ENCODE data around the gene RPS6KA4. TPM values are rescaled to one million over a fixed set of nuclear protein-coding genes. Genes with fewer than 3 reads are reported as not detected.

The RPS6KA4 gene
- total RNA-seq, 1 donor: 39.4 TPM

- H3K4me1 ChIP-seq (ENCODE audit: insufficient read depth, low read length): peaks cover 24% of the 10 kb centered on the region
- peaks cover 38% of the 10 kb centered on the region for H3K36me3 ChIP-seq (ENCODE audit: insufficient read depth, low read length)
- peaks cover 5% of the 10 kb centered on the region for H4K20me1 ChIP-seq (ENCODE audit: insufficient read depth, low read length)
- no peaks in the 10 kb centered on the region for H3K27me3 ChIP-seq (ENCODE audit: insufficient read depth, low read length)
- H3K9me3 ChIP-seq (ENCODE audit: low read depth, low read length): no peaks in the 10 kb centered on the region
- no peak overlapping the region for H3K27ac ChIP-seq (ENCODE audit: low read depth, low read length)
- H3K79me2 ChIP-seq (ENCODE audit: insufficient read depth, low read length): peaks cover 16% of the 10 kb centered on the region
- DNase-seq (ENCODE audit: insufficient read length, low spot score, missing footprints): no peak
- no peak for TF ChIP-seq CTCF (IDR thresholded peaks at IDR 0.05; ENCODE audit: extremely low read depth, low read depth, low read length)
- no peak overlapping the region for H2AFZ ChIP-seq (ENCODE audit: low read length)
- H3K4me2 ChIP-seq (ENCODE audit: insufficient read depth, low read length): peak overlapping the region; percentile 94
- no peak overlapping the region for H3K4me3 ChIP-seq (ENCODE audit: insufficient read depth, low read length)
Measured at GRCh38 chr11:64360448-64360921, 1.5 kb downstream of the RPS6KA4 start.

GRCh38 chr11:64361659-64362058 is 2.7 kb downstream of the RPS6KA4 start:
- Histone ChIP-seq H3K27ac (ENCODE audit: low read depth, low read length) (no peak overlapping the region), H3K9me3 (ENCODE audit: low read depth, low read length) (no peaks in the 10 kb centered on the region), H4K20me1 (ENCODE audit: insufficient read depth, low read length) (peaks cover 5% of the 10 kb centered on the region), H3K36me3 (ENCODE audit: insufficient read depth, low read length) (peaks cover 42% of the 10 kb centered on the region), H3K79me2 (ENCODE audit: insufficient read depth, low read length) (peaks cover 16% of the 10 kb centered on the region), H2AFZ (ENCODE audit: low read length) (no peak overlapping the region), H3K4me1 (ENCODE audit: insufficient read depth, low read length) (peaks cover 21% of the 10 kb centered on the region), H3K27me3 (ENCODE audit: insufficient read depth, low read length) (no peaks in the 10 kb centered on the region), H3K4me3 (ENCODE audit: insufficient read depth, low read length) (no peak overlapping the region), H3K4me2 (ENCODE audit: insufficient read depth, low read length) (no peak overlapping the region)
- no peak for TF ChIP-seq CTCF (IDR thresholded peaks at IDR 0.05; ENCODE audit: extremely low read depth, low read depth, low read length)
- DNase-seq (ENCODE audit: insufficient read length, low spot score, missing footprints): no peak

GRCh38 chr11:64362339-64362738 is 3.4 kb downstream of the RPS6KA4 start:
- no peaks in the 10 kb centered on the region for H3K9me3 ChIP-seq (ENCODE audit: low read depth, low read length)
- no peaks in the 10 kb centered on the region for H3K27me3 ChIP-seq (ENCODE audit: insufficient read depth, low read length)
- no peak overlapping the region for H2AFZ ChIP-seq (ENCODE audit: low read length)
- H3K27ac ChIP-seq (ENCODE audit: low read depth, low read length): no peak overlapping the region
- peaks cover 21% of the 10 kb centered on the region for H3K4me1 ChIP-seq (ENCODE audit: insufficient read depth, low read length)
- peaks cover 42% of the 10 kb centered on the region for H3K36me3 ChIP-seq (ENCODE audit: insufficient read depth, low read length)
- peaks cover 16% of the 10 kb centered on the region for H3K79me2 ChIP-seq (ENCODE audit: insufficient read depth, low read length)
- H4K20me1 ChIP-seq (ENCODE audit: insufficient read depth, low read length): peaks cover 5% of the 10 kb centered on the region
- no peak for DNase-seq (ENCODE audit: insufficient read length, low spot score, missing footprints)
- H3K4me2 ChIP-seq (ENCODE audit: insufficient read depth, low read length): no peak overlapping the region
- no peak overlapping the region for H3K4me3 ChIP-seq (ENCODE audit: insufficient read depth, low read length)
- TF ChIP-seq CTCF (IDR thresholded peaks at IDR 0.05; ENCODE audit: extremely low read depth, low read depth, low read length): no peak

- no peaks in the 10 kb centered on the region for H3K9me3 ChIP-seq (ENCODE audit: low read depth, low read length)
- H3K79me2 ChIP-seq (ENCODE audit: insufficient read depth, low read length): peaks cover 9% of the 10 kb centered on the region
- peak; percentile 27 for DNase-seq (ENCODE audit: insufficient read length, low spot score, missing footprints)
Measured at GRCh38 chr11:64364435-64364834, 5.5 kb downstream of the RPS6KA4 start.

More at GRCh38 chr11:64364435-64364834, 5.5 kb downstream of the RPS6KA4 start:
- Histone ChIP-seq H2AFZ (ENCODE audit: low read length) (no peak overlapping the region), H3K27ac (ENCODE audit: low read depth, low read length) (no peak overlapping the region), H4K20me1 (ENCODE audit: insufficient read depth, low read length) (peaks cover 10% of the 10 kb centered on the region), H3K27me3 (ENCODE audit: insufficient read depth, low read length) (no peaks in the 10 kb centered on the region), H3K36me3 (ENCODE audit: insufficient read depth, low read length) (peaks cover 51% of the 10 kb centered on the region), H3K4me2 (ENCODE audit: insufficient read depth, low read length) (no peak overlapping the region), H3K4me1 (ENCODE audit: insufficient read depth, low read length) (peaks cover 8% of the 10 kb centered on the region), H3K4me3 (ENCODE audit: insufficient read depth, low read length) (no peak overlapping the region)
- no peak for TF ChIP-seq CTCF (IDR thresholded peaks at IDR 0.05; ENCODE audit: extremely low read depth, low read depth, low read length)

All from osteoblast (primary cell).